ENCODE measurements around the gene CCL7. TPM values are rescaled to one million over a fixed set of nuclear protein-coding genes. Genes with fewer than 3 reads are reported as not detected.

CCL7 gene
- total RNA-seq, 2 experiments from 2014 or later = not detected

GRCh38 chr17:34319039-34319483 is 49.0 kb downstream of the CCL7 start, which contains the start of gene CCL8:
CCL8 (plus strand) TSS chr17:34319435; CDS start chr17:34319502, 67 bp downstream.
- Histone ChIP-seq H3K9me3 (ENCODE audit: low read length) (no peaks in the 10 kb centered on the region), H2AFZ (ENCODE audit: low read length) (no peak within 1 kb of the TSS), H3K9me2 (ENCODE audit: insufficient read depth, low read length) (no peaks in the 10 kb centered on the region), H3K4me1 (ENCODE audit: insufficient read depth, low read length, poor library complexity, severe bottlenecking) (no peaks in the 10 kb centered on the region), H3K4me2 (ENCODE audit: low read length) (no peak within 1 kb of the TSS), H3K27ac (ENCODE audit: low read depth, low read length, poor library complexity, severe bottlenecking) (no peak within 1 kb of the TSS), H3K79me2 (ENCODE audit: insufficient read depth, low read depth, low read length) (no peaks in the 10 kb centered on the region), H4K20me1 (ENCODE audit: insufficient read depth, low read length) (no peaks in the 10 kb centered on the region), H3K4me3 (ENCODE audit: low read depth, low read length, poor library complexity, severe bottlenecking) (no peak within 1 kb of the TSS), H3K36me3 (ENCODE audit: insufficient read depth, low read length) (no peaks in the 10 kb centered on the region)
- intact Hi-C loops (cut with micrococcal nuclease; ENCODE audit: unreplicated experiment) = loop anchor here (2.0 kb wide), 1 partner anchor 42 kb away; no protein-coding TSS in a partner anchor
- POLR2A ChIA-PET = no interaction called here
- TF ChIP-seq, protein P1, sequence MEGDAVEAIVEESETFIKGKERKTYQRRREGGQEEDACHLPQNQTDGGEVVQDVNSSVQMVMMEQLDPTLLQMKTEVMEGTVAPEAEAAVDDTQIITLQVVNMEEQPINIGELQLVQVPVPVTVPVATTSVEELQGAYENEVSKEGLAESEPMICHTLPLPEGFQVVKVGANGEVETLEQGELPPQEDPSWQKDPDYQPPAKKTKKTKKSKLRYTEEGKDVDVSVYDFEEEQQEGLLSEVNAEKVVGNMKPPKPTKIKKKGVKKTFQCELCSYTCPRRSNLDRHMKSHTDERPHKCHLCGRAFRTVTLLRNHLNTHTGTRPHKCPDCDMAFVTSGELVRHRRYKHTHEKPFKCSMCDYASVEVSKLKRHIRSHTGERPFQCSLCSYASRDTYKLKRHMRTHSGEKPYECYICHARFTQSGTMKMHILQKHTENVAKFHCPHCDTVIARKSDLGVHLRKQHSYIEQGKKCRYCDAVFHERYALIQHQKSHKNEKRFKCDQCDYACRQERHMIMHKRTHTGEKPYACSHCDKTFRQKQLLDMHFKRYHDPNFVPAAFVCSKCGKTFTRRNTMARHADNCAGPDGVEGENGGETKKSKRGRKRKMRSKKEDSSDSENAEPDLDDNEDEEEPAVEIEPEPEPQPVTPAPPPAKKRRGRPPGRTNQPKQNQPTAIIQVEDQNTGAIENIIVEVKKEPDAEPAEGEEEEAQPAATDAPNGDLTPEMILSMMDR (conservative IDR thresholded peaks at IDR 0.05; ENCODE audit: low read length) = no peak
- TF ChIP-seq EZH2phosphoT487 (IDR thresholded peaks at IDR 0.05; ENCODE audit: borderline replicate concordance, low read depth, low read length) = no peak
- BruUV-seq (replicated peaks) = no TSS peak
- CTCF ChIA-PET (ENCODE audit: unreplicated experiment) = no interaction called here
- no peak for DNase-seq (ENCODE audit: low spot score)

Other genes starting within 250 kb of the CCL7 start
- not detected in 2 replicates for gene CCL2, start 14.9 kb upstream of the CCL7 start, total RNA-seq (2014; rRNA removed; shearing (Covaris generic))
- gene CCL2, start 14.9 kb upstream of the CCL7 start, total RNA-seq (2022) = not detected in 2 replicates
- gene CCL11, start 15.5 kb downstream of the CCL7 start, total RNA-seq (2014; rRNA removed; shearing (Covaris generic)) = not detected in 2 replicates
- gene CCL11, start 15.5 kb downstream of the CCL7 start, total RNA-seq (2022) = not detected in 2 replicates
- gene CCL8, start 49.2 kb downstream of the CCL7 start, total RNA-seq (2014; rRNA removed; shearing (Covaris generic)) = not detected in 2 replicates
- not detected in 2 replicates for gene CCL8, start 49.2 kb downstream of the CCL7 start, total RNA-seq (2022)
- gene CCL13, start 86.3 kb downstream of the CCL7 start, total RNA-seq (2014; rRNA removed; shearing (Covaris generic)) = not detected in 2 replicates
- not detected in 2 replicates for gene CCL13, start 86.3 kb downstream of the CCL7 start, total RNA-seq (2022)
- gene CCL1, start 93.0 kb downstream of the CCL7 start, total RNA-seq (2014; rRNA removed; shearing (Covaris generic)) = not detected in 2 replicates
- gene CCL1, start 93.0 kb downstream of the CCL7 start, total RNA-seq (2022) = not detected in 2 replicates

All from OCI-LY7 (cell line).